DMS53 treated with DMSO at 0.1 percent for 48 hours (cell line): ENCODE measurements around the gene ZNF598.
A peak's percentile ranks its signal among the peaks of the same experiment; 100 is the strongest.

ENCODE experiments used
- DNase-seq: peaks from one replicate; lab custom pipeline; 2025; ENCODE audit not compliant: unreplicated experiment; lab: John Stamatoyannopoulos, UW

Gene ZNF598

GRCh38 chr16:2009791-2010510 is at the start of gene ZNF598:
Gene ZNF598 (minus strand): TSS chr16:2009821.
- peak; percentile 34 for DNase-seq

GRCh38 chr16:2058872-2059271 is 49.3 kb upstream of the ZNF598 start:
- DNase-seq, result no peak

GRCh38 chr16:2058420-2058819 is 48.8 kb upstream of the ZNF598 start:
- no peak for DNase-seq

GRCh38 chr16:2057438-2057837 is 47.8 kb upstream of the ZNF598 start:
- DNase-seq, result no peak

GRCh38 chr16:2056681-2057407 is 47.2 kb upstream of the ZNF598 start:
- no peak for DNase-seq

GRCh38 chr16:2056077-2056476 is 46.5 kb upstream of the ZNF598 start:
- no peak for DNase-seq

GRCh38 chr16:2054543-2055245 is 45.1 kb upstream of the ZNF598 start:
- DNase-seq, result peak; percentile 75

- no peak for DNase-seq
These were observed 44.3 kb upstream of the ZNF598 start for GRCh38 chr16:2053897-2054296.

GRCh38 chr16:2053211-2053610 is 43.6 kb upstream of the ZNF598 start:
- DNase-seq, result no peak

- DNase-seq, result no peak
These were observed 38.5 kb upstream of the ZNF598 start for GRCh38 chr16:2048116-2048543.

GRCh38 chr16:2047330-2048115 is 37.9 kb upstream of the ZNF598 start, which contains the start of the genes NTHL1 and TSC2:
Gene NTHL1 (minus strand): TSS chr16:2047834. CDS start chr16:2047823, 11 bp downstream.
Gene TSC2 (plus strand): TSS chr16:2047985. CDS start chr16:2048616, 631 bp downstream.
- DNase-seq, result peak; percentile 84

- DNase-seq, result no peak
These were observed 37.3 kb upstream of the ZNF598 start for GRCh38 chr16:2046893-2047329.

- DNase-seq, result no peak
These were observed 36.6 kb upstream of the ZNF598 start for GRCh38 chr16:2045965-2046892.

- peak; percentile 19 for DNase-seq
These were observed 34.9 kb upstream of the ZNF598 start for GRCh38 chr16:2044541-2044940.

- DNase-seq, result peak; percentile 57
These were observed 34.2 kb upstream of the ZNF598 start for GRCh38 chr16:2043667-2044451.

- peak; percentile 82 for DNase-seq
These were observed 33.5 kb upstream of the ZNF598 start for GRCh38 chr16:2042986-2043666.

- DNase-seq, result peak; percentile 86
These were observed 32.8 kb upstream of the ZNF598 start for GRCh38 chr16:2042171-2042985.
